COLO829 (cell line): ENCODE results near the gene TMEM198.

Source experiments
- DNase-seq: peaks from one replicate; pipeline ENCODE4 v3.0.0; 2012; ENCODE audit warnings: low spot score

The TMEM198 gene

DNA sequence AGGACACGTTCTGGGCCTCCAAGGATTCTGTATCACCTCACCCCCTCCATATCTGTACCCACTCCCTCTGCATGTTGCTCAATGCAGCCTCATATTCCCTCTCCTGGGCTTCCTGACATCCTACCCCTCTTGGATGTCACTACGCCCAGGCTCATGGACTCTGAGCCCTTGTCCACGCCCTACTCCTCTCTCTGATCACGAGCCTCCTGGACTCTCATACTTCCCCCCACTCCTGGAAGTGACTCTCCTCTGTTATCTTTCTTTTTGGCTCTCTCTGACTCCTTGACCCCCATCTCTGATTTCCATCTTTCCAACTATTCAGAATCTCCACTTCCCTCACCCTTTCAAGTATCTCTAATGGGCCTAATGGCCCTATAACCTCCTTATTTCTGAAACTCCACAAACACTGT lies 2.1 kb downstream of the TMEM198 start:
- DNase-seq: no peak

DNA sequence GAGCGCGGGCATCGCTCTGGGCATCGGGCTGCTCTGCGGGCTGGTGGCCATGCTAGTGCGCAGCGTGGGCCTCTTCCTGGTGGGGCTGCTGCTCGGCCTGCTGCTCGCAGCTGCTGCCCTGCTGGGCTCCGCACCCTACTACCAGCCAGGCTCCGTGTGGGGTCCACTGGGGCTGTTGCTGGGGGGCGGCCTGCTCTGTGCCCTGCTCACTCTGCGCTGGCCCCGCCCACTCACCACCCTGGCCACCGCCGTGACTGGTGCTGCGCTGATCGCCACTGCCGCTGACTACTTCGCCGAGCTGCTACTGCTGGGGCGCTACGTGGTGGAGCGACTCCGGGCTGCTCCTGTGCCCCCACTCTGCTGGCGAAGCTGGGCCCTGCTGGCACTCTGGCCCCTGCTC lies 3.8 kb downstream of the TMEM198 start:
- DNase-seq: no peak

DNA sequence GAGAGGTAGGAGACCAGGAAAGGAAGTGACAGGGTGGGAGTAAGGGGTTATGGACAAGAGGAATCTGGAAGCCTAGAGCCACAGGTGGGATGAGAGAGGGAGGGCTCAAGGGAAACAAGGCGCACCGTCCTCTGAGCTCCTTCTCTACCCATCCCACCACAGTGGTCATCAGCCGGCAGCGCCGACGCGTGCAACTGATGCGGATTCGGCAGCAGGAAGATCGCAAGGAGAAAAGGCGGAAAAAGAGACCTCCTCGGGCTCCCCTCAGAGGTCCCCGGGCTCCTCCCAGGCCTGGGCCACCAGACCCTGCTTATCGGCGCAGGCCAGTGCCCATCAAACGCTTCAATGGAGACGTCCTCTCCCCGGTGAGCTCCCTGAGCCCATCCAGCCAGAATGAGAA lies 5.2 kb downstream of the TMEM198 start:
- DNase-seq: no peak

- no peak for DNase-seq
Measured at GRCh38 chr2:219549619-219550018, 5.8 kb downstream of the TMEM198 start.

DNA sequence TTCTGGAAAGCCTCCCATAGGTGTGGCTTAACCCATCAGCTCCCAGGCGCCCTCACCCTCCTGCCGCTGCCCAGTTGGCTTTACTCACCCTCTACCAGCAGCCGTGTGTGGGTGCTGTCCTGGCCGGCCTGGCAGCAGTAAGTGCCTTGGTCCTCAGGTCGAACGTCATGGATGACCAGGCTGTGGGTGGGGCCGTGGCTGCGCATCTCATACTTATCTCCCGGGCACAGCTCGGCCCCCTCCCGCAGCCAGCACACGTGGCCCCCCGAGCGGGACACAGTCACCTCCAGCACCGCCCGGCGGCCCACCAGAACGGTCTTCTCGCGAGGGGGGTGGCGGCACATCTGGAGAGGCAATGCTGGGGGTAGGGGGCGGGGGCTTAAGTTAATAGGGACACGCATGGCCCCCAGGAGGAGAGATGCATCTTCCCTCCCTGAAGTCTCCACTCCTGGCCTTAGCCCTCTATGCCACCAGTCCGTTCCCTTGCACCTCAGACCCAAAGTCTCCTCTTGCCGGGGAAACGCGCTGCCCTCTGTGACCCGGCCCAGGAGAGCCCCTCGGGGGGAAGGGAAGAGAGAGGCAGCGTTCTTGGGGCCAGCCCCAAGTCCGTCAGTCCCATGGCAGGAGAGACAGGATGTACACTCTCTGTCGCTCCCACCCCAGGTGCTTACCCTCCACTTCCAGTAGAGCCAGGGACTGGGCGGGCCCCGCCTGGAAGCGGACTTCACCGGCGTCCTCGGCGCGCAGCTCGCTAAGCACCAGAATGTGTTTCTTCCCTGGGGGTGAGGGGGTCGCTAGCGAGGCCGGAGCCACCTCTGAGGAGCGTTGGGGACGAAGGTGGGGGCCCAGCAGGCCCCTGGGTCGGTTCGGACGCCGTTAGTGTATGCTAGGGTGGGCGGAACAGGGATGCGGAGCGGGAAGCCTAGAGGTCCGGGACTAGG lies 7.9 kb downstream of the TMEM198 start:
- DNase-seq: no peak

DNA sequence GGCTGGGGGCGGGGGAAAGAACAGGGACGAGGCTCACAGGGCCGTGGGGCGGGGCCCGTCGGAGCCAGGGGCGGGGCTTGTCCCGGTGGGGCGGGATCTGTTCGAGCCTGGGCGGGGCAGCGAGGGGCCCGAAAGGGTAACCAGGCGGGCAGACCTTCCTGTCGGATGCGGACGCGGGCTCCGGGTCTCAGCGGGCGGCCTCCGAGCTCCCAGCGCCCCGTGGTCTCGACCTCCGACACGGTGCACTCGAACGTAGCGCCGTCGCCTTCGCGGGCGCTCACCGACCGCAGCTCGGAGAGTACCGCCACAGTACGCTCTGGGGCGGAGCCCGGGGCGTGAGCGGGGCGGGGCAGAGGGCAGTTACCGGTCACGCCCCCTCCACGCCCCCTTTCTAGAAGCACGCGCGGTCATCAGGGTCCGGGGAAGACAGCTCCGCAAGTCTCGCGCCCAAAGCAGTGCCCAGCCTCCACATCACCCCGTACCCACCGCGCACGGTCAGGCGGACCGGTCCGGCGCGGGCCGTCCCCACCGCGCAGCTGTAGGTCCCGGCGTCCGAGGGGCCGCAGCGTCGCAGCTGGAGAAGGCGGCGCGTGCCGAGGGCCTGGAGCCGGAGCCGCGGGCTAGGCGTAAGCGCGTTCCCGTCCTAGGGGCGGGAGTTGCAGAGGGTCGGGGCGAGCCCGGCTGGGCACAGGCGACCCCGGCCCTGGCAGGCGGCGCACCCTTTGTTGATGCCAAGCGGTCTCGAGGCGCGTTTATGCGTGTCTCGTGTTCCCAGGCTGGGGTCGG lies 8.7 kb downstream of the TMEM198 start:
- peak; percentile 85 for DNase-seq

GRCh38 chr2:219553168-219553417 lies 9.3 kb downstream of the TMEM198 start:
- DNase-seq: no peak

GRCh38 chr2:219553463-219553963 lies 9.7 kb downstream of the TMEM198 start:
- no peak for DNase-seq

DNA sequence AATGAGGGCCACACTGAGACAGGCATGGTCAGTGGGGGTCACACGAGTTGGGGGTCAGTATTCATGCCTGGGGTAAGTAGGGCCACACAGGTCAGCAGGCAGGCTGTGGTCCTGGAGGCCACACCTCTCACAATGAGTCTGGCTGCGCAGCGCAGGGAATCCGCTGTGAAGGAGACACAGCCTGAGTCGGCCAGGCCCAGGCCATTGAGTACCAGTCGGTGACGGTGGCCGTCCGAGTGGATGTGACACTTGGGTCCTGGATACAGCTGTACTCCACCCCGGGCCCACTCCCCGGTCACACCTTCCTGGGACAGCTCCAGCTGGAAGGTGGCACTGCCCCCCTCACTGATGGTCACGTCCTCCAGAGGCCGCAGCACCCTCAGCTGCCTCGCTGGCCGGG lies 10.5 kb downstream of the TMEM198 start:
- DNase-seq: no peak

GRCh38 chr2:219555956-219556355 lies 12.1 kb downstream of the TMEM198 start:
- DNase-seq: no peak

- no peak for DNase-seq
Measured at GRCh38 chr2:219556413-219556812, 12.6 kb downstream of the TMEM198 start.

DNA sequence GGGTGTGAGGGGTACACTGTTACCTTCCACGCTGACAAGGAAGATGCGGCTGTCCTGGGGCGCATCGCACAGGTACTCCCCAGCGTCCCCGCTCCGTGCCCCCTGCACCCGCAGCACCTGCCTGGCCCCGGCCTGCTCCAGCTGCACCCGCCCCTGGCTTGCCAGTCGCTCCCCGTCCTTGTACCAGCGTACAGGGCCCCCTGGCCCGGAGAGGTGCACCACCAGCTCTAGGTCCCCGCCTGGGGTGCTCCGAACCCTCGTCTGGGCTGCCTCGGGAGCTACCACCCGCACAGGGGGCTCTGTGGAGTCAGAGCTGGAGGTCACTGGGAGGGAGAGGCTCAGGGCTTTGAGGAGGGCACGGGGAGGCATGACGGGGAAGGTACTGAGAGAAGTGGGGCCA lies 13.5 kb downstream of the TMEM198 start:
- no peak for DNase-seq

DNA sequence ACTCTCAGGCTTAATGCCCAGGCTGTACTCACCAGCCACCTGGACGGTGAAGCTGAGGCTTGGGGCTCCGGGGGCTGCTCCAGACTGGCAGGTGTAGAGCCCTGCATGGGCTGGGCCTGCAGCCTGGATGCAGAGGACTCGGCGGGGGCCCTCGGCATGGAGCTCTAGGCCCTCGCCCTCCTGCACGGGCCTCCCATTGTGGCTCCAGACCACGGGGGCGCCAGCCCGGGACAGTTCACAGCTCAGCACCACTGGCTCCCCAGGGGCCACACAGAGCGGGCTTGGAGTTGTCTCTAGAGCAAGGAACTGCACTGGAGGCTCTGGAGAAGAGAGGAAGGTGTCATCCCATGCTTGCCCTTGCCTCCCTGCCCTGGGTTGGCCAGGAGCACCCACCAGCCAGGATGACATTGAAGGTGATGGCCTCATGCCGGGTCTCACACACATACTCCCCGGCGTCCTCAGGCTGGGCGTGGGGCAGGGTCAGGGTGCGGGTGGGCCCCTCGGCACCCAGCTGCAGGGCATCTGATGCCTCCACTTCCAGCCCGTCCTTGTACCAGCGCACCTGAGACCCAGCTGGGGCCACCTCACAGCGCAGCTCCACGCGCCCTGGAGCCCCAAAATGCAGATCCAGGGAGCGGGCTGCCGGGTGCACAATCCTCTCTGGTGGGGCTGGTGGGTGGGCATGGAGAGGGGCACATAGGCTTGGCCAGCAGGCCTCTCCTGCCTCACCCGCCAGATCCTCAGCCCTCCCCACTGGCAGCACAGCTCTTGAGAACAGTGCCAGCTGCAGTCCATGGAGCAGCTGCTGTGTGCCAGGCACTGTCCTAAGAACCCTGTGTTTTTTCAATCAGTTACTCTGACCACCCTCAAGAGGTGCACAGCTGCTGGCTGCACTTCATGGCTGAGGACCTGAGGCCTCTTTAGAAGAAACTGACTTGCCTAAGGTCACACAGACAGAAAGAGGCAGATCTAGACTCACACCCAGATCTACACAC lies 14.3 kb downstream of the TMEM198 start:
- no peak for DNase-seq

DNA sequence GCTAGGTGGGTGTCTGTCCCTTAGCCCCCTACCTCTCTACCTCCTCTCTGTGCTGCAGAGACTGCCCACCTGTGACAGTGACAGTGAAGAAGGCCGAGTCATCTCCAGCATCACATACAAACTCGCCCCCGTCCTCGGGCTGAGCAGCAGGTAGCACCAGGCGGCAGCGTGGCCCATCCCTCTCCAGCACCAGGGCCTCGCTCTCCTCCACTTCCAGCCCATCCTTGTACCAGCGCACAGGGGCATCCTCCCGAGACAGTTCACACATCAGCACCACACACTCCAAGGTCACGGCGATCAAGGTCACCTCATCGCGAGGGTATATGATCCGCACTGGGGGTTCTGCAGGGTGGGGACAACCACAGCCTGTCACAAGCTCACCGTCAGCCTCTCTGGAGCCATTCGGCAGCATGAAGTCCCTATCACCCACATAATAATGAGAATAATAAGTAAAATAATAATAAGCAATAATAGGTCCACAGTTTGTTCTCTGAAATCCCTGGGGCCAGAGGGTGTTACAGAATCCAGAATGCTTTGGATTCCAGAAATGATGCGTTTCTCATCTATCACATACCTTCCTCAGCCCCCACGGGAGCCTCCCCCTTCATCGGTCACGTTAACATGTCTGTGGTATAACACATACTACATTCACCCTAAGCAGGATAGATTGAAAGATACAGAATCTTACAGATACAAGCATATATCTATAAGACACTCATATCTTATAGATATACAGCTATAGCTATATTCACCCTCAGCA lies 15.5 kb downstream of the TMEM198 start:
- DNase-seq: no peak

DNA sequence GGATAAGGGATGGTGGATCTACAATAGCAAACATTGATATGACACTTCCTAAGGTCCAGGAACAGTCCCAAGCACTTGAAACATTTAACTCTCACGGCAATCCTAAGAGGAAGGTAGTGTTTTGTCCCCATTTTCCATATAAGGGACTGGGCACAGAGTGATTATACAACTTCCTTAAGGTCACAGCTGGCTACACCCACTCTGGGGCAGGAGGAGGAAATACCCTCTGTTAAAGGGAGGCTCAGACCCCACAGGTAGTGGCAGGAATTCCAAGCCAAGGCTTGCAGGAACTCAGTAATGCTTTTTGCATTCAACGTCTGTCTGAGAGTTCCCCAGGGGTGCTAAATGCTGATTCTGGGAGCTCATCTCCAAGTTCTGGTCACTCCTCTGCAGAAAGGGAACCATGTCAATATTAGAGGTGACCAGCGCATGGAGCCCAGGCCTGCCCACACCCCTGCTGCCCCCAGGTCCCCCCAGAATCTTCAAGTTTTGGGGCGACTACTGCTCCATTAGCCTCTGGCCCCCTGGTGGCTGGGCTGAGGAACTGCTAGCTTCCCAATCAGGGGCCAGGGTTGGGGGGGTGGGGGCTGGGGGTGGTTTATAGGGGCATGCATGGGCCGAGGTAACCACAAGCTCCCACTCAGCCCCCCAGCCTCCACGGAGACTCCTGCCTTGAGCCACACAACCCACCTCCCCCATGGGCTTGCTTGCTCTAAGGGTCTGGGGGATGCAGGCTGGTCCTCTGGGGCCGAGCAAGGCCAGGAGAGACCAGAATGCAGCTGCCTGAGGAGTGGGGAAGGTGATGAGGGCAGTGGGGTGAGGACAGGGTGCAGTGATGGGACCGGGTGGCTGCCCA lies 16.4 kb downstream of the TMEM198 start:
- no peak for DNase-seq

DNA sequence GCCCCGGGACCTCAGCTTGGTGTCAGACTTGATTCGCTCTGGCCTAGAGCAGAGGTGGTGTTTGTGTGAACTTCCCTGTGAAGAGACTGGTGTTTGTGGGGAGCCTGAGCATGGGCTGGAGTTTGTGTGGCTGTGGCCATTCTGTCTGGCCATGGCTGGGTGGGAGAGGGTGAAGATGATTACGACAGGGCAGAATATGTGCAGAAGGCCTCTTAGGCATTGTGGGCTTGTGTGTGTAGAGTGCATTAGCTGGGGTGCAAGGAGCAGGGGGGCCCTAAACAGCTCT lies 17.0 kb downstream of the TMEM198 start:
- DNase-seq: no peak

DNA sequence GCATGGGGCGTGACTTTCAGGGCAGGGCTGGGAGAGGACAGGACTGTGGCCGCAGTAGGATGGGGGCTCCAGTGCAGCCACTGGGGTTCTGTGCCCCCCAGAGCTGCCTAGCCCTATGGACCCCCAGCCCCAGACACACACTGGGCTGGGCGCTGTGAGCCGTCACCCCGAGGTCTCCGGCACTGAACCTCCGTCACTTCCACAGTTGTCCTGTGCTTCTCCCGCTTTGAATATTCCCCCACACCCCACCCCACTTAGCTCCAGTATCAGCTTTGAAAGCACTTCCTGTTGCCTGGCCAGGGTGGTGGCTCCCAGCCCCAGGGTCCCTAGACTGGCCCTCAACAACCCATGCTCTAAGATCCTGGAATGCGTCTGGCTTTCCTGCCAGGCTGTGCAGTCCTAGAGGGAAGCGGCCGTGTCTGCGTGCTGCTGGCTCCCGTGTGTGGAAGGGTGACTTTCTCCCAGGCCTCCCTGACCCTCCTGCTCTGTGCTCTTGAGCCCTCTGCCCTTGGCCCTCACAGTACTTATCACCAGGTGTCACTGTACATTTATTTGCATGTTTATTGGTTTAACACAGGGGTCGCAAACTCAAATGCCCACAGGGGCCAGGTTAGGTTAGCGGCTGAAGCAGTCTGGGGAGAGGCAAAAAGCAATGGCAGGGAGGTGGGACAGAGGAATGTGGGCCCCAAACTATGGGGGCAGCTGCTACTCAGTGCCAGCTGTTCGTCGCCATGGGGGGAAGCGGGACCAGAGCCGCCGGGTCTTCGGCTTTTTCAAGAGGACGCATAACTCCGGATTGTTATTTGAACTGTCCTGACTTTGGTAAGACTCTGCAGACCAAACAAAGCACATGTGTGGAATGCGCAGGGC lies 17.6 kb downstream of the TMEM198 start:
- DNase-seq: no peak

DNA sequence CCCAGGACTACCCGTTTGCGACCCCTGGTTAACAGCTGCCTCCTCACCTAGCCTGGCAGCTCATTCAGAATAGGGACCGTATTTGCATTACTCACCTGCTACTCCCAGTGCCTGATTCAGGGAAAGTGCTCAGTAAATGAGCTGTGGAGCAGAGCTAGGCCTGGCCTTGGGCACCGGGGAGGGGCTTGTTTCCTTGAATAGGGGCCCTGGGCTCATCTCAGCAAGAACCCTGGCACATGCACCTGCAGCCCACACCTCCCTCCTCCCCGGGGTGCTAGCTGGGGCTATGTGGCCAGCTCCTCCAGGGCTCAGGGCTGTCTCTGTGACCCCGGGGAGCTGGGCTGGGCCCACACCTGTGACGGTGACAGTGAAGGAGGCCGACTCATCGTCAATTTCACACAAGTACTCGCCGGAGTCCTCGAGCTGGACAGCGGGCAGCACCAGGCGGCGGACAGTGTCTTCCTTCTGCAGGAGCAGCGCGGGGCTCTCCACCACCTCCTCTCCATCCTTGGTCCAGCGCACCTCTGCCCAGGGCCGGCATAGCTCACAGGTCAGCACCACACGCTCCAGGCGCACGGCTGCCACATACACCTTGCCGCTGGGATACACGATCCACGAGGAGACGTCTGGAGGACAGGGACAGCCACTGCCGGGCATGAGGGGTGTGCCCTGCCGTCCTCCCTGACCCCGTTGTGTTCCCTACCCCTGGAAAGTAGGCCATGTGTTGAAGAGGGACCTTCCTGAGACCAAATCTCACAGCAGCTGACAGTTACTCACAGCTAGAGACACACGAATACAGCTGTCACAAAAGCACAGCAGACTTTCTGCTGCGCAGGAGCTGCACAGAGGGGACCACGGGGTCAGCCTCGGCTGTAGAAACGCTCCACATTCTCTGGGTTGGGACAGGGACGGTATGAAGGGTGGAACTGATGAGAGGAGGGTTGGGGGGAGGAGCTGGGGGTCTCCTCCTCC lies 18.5 kb downstream of the TMEM198 start:
- no peak for DNase-seq
